ENCODE results near the gene BEX3. TPM values are rescaled to one million over a fixed set of nuclear protein-coding genes. Genes with fewer than 3 reads are reported as not detected.

The BEX3 gene
- total and polyA plus RNA-seq, 7 donors, result 39.1 to 150 (median 125) TPM

DNA sequence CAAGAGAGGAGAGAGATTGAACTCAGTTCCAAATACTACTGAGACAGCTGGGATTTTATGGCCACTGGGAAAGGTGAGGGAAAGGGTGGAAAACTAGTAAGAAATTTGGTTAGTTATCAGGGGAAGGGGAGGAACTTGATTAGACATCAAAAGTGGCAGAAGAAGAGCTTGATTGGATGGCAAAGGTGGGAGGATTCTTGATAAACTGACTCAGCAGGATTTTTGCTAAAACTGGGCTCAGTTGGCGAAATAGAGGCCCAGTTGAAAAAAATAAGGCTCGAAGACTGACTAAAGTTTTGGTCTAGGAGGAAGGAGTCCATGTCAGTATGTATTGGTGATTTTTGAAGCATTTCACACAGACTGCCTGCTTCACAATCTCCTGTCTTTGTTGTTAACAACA, 10.0 kb downstream of the BEX3 start:
- intact Hi-C loops (cut with DNase I), result no loop called here
- H3K4me3 ChIP-seq, result no peak overlapping the region
- no peak for DNase-seq
- no peak for TF ChIP-seq POLR2A (IDR thresholded peaks at IDR 0.05)
- TF ChIP-seq, protein P1, sequence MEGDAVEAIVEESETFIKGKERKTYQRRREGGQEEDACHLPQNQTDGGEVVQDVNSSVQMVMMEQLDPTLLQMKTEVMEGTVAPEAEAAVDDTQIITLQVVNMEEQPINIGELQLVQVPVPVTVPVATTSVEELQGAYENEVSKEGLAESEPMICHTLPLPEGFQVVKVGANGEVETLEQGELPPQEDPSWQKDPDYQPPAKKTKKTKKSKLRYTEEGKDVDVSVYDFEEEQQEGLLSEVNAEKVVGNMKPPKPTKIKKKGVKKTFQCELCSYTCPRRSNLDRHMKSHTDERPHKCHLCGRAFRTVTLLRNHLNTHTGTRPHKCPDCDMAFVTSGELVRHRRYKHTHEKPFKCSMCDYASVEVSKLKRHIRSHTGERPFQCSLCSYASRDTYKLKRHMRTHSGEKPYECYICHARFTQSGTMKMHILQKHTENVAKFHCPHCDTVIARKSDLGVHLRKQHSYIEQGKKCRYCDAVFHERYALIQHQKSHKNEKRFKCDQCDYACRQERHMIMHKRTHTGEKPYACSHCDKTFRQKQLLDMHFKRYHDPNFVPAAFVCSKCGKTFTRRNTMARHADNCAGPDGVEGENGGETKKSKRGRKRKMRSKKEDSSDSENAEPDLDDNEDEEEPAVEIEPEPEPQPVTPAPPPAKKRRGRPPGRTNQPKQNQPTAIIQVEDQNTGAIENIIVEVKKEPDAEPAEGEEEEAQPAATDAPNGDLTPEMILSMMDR (IDR thresholded peaks at IDR 0.05), result no peak
- TF ChIP-seq EP300 (IDR thresholded peaks at IDR 0.05), result no peak
- TF ChIP-seq POLR2AphosphoS5 (IDR thresholded peaks at IDR 0.05), result no peak
- H3K9me3 ChIP-seq, result no peaks in the 10 kb centered on the region
- H3K27ac ChIP-seq, result no peak overlapping the region
- no peaks in the 10 kb centered on the region for H3K36me3 ChIP-seq
- 91 to 94% methylated on average over 2 of the region's 2 CpGs for WGBS, 2 donors
- no peaks in the 10 kb centered on the region for H3K4me1 ChIP-seq
- no peaks in the 10 kb centered on the region for H3K27me3 ChIP-seq

DNA sequence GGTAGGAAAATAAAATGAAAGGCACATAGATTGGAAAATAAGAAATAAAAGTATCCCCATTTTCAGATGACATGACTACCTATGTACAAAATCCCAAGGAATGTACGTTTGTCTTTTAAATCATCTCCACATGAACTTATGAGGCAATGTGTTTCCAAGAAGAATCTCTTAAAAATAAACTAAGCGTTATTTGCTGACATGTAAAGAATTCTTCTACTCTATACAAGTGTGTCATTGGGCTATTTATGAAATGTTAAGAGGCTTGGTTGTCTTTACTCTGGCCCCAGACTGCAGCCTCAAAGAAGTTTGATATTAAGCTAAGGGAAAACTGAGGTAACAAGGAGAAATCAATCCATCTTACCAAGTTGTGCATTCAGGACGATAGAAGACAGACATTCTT, 17.1 kb downstream of the BEX3 start:
- DNase-seq, result no peak
- TF ChIP-seq, protein P1 (IDR thresholded peaks at IDR 0.05), result no peak
- TF ChIP-seq EP300 (IDR thresholded peaks at IDR 0.05) (no peak), POLR2A (IDR thresholded peaks at IDR 0.05) (no peak), POLR2AphosphoS5 (IDR thresholded peaks at IDR 0.05) (no peak)

DNA sequence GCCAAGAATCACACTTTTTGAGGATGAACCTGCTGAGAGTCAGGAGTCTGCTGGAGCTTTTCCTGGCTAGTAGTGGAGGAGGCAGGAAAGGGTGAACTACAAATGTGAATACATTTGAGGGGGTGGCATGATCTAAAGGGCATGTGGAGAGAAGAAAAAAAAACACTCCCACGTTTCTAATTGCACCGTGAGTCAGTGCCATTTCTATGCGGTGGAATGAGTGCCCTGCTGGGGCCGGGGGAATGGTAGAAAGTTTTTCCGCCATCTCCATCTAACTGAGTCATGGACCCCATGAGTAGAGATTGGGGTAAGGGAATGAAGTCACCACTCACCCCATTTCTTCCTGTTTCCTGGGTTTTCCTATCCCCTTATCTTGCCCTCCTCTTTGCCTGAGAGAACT, 19.8 kb downstream of the BEX3 start:
- DNase-seq, result no peak
- H3K4me3 ChIP-seq, result no peak overlapping the region
- no peaks in the 10 kb centered on the region for H3K4me1 ChIP-seq
- H3K27me3 ChIP-seq, result no peaks in the 10 kb centered on the region
- H3K36me3 ChIP-seq, result no peaks in the 10 kb centered on the region
- WGBS, 2 donors, result 68 to 78% methylated on average over 5 of the region's 5 CpGs
- no peak overlapping the region for H3K27ac ChIP-seq
- no peaks in the 10 kb centered on the region for H3K9me3 ChIP-seq
- TF ChIP-seq POLR2AphosphoS5 (IDR thresholded peaks at IDR 0.05) (no peak), EP300 (IDR thresholded peaks at IDR 0.05) (no peak), POLR2A (IDR thresholded peaks at IDR 0.05) (no peak)
- TF ChIP-seq, protein P1 (IDR thresholded peaks at IDR 0.05), result no peak
- intact Hi-C loops (cut with DNase I), result no loop called here

More for the DNA sequence above, 17.1 kb downstream of the BEX3 start:
- H3K27ac ChIP-seq, result no peak overlapping the region
- H3K27me3 ChIP-seq, result no peaks in the 10 kb centered on the region
- no peaks in the 10 kb centered on the region for H3K9me3 ChIP-seq
- 83% methylated on average over 3 of the region's 3 CpGs for WGBS, 2 donors
- H3K36me3 ChIP-seq, result no peaks in the 10 kb centered on the region
- intact Hi-C loops (cut with DNase I), result no loop called here
- H3K4me1 ChIP-seq, result no peaks in the 10 kb centered on the region
- no peak overlapping the region for H3K4me3 ChIP-seq

DNA sequence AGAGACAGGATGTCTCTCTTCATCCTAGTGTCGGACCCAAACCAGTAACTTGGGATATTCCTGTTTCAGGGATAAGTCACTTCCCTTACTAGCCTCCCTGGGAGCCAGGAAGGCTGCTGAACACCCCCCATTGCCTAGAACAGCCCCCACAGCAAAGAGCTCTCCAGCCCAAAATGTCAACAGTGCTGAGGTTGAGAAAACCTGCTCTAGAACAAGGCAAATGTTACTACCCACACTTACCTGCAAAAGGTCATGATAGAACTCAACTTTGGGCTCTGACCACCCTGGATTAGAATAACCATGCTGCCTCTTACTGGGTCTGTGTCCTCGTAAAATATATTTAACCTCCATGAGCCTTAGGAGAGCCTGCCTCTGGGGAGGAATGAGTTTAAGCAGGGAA, 20.3 kb downstream of the BEX3 start:
- no peaks in the 10 kb centered on the region for H3K27me3 ChIP-seq
- intact Hi-C loops (cut with DNase I), result no loop called here
- H3K36me3 ChIP-seq, result no peaks in the 10 kb centered on the region
- DNase-seq, result no peak
- H3K9me3 ChIP-seq, result no peaks in the 10 kb centered on the region
- 81 to 83% methylated on average over 2 of the region's 2 CpGs for WGBS, 2 donors
- TF ChIP-seq, protein P1 (IDR thresholded peaks at IDR 0.05), result no peak
- TF ChIP-seq POLR2A (IDR thresholded peaks at IDR 0.05), result no peak
- no peak for TF ChIP-seq POLR2AphosphoS5 (IDR thresholded peaks at IDR 0.05)
- no peak for TF ChIP-seq EP300 (IDR thresholded peaks at IDR 0.05)
- H3K4me1 ChIP-seq, result no peaks in the 10 kb centered on the region
- H3K4me3 ChIP-seq, result no peak overlapping the region
- H3K27ac ChIP-seq, result no peak overlapping the region

DNA sequence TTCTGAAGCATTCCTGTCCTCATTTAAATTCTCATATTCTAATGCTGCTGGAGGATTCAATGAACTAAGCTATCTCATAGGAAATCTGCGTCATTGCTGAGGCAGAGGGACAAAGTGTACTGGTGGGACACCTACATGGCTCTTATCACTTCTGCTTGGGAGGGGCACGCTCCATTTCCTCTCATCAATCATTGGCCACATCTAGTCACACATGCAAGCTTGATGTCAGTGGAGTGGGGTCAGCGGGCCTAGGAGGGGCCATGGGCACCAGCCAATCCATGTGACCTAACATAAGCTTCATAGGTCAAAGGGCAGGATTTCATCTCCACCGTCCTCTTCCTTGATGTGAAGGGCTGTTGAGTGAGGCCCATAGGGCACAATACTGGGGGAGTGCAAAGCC, 21.4 kb downstream of the BEX3 start:
- H3K4me1 ChIP-seq, result no peaks in the 10 kb centered on the region
- H3K27me3 ChIP-seq, result no peaks in the 10 kb centered on the region
- no peak overlapping the region for H3K27ac ChIP-seq
- TF ChIP-seq POLR2AphosphoS5 (IDR thresholded peaks at IDR 0.05), result no peak
- no peak for TF ChIP-seq POLR2A (IDR thresholded peaks at IDR 0.05)
- TF ChIP-seq EP300 (IDR thresholded peaks at IDR 0.05), result no peak
- TF ChIP-seq, protein P1 (IDR thresholded peaks at IDR 0.05), result no peak
- DNase-seq, result no peak
- 69 to 87% methylated on average over 4 of the region's 4 CpGs for WGBS, 2 donors
- no peak overlapping the region for H3K4me3 ChIP-seq
- no peaks in the 10 kb centered on the region for H3K36me3 ChIP-seq
- H3K9me3 ChIP-seq, result no peaks in the 10 kb centered on the region
- intact Hi-C loops (cut with DNase I), result no loop called here

Measured in sigmoid colon (tissue), 7 donors.